Retinal pigment epithelial cell (primary cell): ENCODE data around the gene AKAP6.

Experiments used
- DNase-seq: peaks from one replicate; pipeline ENCODE4 v3.0.0-alpha.2; 2010; ENCODE audit warnings: low read depth
- H3K4me3 ChIP-seq: 2 replicates; pipeline ENCODE4 v1.5.1; 2011; ENCODE audit warnings: mild to moderate bottlenecking, low read length, control low read depth, moderate library complexity
- TF ChIP-seq, protein P1 (sequence below): conservative IDR thresholded peaks from 2 replicates; pipeline ENCODE4 v1.5.1; 2011; ENCODE audit warnings: low read depth, low read length, control low read depth, inconsistent platforms

Gene AKAP6

DNA sequence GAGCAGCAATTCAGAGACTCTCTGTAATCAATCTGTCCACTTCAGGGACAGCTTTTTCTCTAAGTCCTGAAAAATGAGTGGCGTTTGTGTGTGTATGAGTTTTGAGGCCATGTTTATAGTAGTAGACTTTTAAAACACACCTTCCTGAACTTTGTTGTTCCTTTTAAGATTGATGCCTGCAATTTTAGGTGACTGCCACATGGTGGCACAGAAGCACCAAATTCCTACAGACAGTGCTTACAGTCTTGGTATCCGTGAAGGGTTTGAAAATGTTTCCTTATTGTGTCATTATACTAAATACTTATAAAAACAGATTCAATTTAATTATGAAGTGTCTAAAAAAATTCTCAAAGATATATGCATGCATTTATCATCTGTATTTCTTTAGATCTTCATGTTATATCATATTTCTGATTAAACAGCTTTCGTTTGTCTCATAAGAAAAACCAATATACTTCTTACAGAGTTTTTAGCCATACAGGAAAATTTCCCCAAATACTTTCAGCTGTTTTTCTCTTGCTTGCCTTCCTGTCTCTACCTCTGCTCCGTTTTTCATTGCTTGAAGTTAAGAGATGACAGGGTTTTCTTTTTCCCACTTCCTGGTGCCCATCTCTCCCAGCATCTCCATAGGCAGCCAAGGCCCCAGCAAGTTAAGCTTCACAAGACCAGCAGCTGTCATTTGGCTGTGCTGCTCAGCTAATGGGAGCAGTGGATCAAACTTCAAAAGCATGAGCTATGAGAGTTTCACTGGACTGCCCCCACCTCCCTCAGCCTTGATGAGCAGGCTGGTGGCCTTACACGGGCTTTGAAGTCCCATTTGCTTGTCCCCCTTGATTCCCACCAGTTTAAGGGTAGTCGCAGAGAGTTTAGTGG, 259.6 kb downstream of the AKAP6 start:
- H3K4me3 ChIP-seq: no peak overlapping the region
- TF ChIP-seq, protein P1, sequence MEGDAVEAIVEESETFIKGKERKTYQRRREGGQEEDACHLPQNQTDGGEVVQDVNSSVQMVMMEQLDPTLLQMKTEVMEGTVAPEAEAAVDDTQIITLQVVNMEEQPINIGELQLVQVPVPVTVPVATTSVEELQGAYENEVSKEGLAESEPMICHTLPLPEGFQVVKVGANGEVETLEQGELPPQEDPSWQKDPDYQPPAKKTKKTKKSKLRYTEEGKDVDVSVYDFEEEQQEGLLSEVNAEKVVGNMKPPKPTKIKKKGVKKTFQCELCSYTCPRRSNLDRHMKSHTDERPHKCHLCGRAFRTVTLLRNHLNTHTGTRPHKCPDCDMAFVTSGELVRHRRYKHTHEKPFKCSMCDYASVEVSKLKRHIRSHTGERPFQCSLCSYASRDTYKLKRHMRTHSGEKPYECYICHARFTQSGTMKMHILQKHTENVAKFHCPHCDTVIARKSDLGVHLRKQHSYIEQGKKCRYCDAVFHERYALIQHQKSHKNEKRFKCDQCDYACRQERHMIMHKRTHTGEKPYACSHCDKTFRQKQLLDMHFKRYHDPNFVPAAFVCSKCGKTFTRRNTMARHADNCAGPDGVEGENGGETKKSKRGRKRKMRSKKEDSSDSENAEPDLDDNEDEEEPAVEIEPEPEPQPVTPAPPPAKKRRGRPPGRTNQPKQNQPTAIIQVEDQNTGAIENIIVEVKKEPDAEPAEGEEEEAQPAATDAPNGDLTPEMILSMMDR: peak; percentile 88
- no peak for DNase-seq

DNA sequence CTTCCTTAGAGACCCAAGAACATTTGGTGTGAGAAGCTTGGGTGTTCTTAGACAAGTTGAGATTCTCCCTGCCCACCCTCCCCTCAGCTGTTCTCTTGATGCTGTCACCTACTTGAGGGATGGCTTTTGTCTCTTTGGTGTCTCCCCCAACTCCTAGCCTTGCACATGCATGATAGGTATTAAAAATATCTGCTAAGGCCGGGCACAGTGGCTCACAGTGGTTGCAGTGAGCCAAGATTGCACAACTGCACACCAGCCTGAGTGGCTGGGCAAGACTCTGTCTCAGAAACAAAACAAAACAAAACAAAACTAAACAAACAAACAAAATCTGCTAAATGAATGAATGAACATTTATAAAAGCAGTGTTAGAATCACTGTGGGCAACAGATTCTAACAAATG, 261.1 kb downstream of the AKAP6 start:
- TF ChIP-seq, protein P1: no peak

DNA sequence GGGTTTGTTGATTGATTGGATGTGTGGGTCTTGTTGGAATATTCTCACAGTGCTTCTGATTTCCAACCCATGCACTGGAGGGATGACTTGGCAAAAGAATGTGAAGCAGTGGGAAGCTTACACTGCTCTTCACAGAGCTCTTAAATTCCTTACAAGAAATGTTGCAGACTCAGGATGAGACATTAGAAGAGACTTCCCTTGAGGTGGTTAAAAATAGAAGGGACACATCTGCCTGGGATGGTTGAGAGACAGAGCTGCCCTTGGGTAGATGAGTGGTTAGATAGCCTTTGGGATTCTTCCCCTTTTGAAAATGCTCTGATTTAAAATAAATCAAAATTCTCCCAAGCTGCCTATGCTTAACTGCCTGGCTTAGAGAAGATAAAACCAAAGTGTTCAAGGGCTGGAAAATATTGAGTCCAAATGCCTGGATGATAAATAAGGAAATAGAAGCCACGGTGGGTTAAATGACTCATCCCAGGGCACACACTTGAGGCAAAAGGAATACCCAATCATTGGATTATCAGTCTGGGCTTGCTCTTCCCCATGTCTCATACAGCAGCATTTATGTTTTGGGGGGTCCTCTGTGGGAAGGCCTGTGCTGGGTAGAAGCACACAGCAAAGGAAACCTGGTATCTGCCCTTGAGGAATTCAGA, 264.3 kb downstream of the AKAP6 start:
- H3K4me3 ChIP-seq: no peak overlapping the region
- TF ChIP-seq, protein P1: no peak
- no peak for DNase-seq

More for the DNA sequence above, 261.1 kb downstream of the AKAP6 start:
- DNase-seq: no peak
- H3K4me3 ChIP-seq: no peak overlapping the region

DNA sequence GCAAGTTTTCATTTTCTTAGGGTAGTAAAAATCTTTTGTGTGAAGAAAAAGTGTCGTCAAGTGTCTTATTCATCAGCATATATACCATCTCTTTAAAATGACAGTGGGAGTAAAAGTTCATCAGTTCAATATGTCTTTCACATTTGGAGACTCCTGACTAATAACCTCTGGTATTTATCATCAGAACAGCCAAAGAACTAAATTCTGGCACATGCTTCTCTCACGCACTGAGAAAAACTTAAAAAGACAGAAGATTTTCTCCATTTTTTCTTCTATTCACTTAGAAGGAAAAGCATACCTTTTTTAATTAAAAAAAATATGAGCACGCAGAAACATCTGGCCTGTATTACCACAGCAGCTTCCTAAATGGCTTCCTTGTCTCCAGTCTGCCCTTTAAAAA, 265.7 kb downstream of the AKAP6 start:
- no peak overlapping the region for H3K4me3 ChIP-seq
- TF ChIP-seq, protein P1: no peak
- no peak for DNase-seq

DNA sequence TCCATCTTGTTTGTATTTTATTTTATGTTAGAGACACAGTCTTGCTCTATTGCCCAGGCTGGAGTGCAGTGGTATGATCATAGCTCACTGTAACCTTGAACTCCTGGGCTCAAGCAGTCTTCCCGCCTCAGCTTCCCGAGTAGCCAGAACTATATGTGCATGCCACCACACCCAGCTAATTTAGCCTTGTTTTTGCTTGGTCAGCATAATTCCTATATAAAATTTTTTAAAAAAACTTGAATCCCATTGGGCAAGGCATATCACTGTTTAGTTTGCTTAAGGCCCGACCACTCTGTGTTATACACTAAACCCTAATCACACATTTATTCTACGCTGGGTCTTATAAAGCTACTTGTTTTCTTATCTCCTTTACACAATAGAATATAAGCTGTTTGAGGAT, 266.4 kb downstream of the AKAP6 start:
- TF ChIP-seq, protein P1: no peak
- no peak for DNase-seq
- no peak overlapping the region for H3K4me3 ChIP-seq

DNA sequence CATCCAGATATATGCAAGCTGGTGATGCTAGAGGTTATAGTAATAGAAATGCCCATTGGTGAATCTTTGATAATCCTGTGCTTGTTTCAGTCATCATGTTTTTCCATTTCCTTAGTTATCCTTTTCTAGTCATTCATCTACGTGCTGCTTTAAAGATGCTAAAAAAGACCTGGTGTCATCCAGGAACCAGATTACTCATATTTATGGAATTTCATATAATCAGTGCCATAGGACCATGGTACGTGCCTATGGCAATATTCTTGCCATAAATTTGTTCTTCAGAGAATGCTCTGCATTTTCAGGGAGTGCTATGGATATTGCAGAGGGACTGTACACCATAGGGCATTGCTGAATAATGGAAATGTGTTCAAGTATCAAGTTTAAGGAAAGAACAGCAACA, 267.3 kb downstream of the AKAP6 start:
- TF ChIP-seq, protein P1: no peak
- no peak overlapping the region for H3K4me3 ChIP-seq
- DNase-seq: no peak
